ENCODE results near the gene MOGAT3. TPM values are rescaled to one million over a fixed set of nuclear protein-coding genes. Genes with fewer than 3 reads are reported as not detected.

The MOGAT3 gene
- total and polyA plus RNA-seq, 7 experiments from 2014 or later, result not detected

DNA sequence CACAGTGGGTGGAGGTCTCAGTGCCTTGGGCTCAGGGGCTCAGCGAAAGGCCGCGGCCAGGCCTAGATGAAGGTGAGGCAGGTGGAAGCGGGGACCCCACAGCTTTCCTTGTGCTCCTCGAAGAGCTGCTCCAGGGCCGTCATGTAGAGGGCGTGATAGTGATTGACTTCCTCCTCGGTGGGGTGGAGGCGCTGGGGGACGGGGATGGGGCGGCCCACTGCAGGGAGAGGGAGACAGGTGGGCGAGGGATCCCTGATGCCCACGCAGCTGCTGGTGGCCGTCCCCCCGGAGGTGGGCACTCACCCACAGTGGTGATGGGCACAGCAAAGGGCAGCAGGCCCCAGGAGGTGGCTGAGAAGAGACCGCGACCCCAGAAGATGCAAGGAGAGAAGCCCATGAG lies 5.0 kb downstream of the MOGAT3 start:
- Histone ChIP-seq H3K4me3 (ENCODE audit: low read length) (no peak overlapping the region), H3K27ac (ENCODE audit: low read depth, low read length) (no peak overlapping the region), H3K36me3 (ENCODE audit: control insufficient read depth in 2 of 3, insufficient read depth in 3 of 3, low read length in 3 of 3) (no peaks in the 10 kb centered on the region), H3K27me3 (ENCODE audit: control insufficient read depth in 2 of 2, insufficient read depth in 2 of 2, low read length in 2 of 2) (peaks cover 0 to 6% of the 10 kb centered on the region in 2 donors), H3K4me1 (ENCODE audit: control insufficient read depth in 2 of 2, insufficient read depth in 2 of 2, low read length in 2 of 2) (no peaks in the 10 kb centered on the region), H3K9me3 (ENCODE audit: control insufficient read depth in 2 of 3, low read length in 3 of 3) (no peaks in the 10 kb centered on the region)
- no peak for DNase-seq
- no peak overlapping the region for H3K4me3 Mint-ChIP-seq
- ChIA-PET POLR2A (interaction anchor here (0.9 kb wide), 1 partner anchor 48 kb away, joined by 3 read pairs; no protein-coding TSS in a partner anchor), CTCF (interaction anchor here (1.0 to 1.2 kb wide), 2 partner anchors 7 to 39 kb away, joined by 4 read pairs; no protein-coding TSS in a partner anchor)
- no peak overlapping the region for H3K27ac Mint-ChIP-seq
- intact Hi-C loops (cut with micrococcal nuclease), result no loop called here
- H3K9me3 Mint-ChIP-seq, result no peaks in the 10 kb centered on the region
- H3K36me3 Mint-ChIP-seq, result peaks cover 0 to under 1% (median 0%) of the 10 kb centered on the region in 5 donors
- ATAC-seq, result no peak
- H3K4me1 Mint-ChIP-seq, result peaks cover 0 to 8% (median 4%) of the 10 kb centered on the region in 7 donors
- H3K27me3 Mint-ChIP-seq, result peaks cover 4 to 21% (median 10%) of the 10 kb centered on the region in 5 donors

DNA sequence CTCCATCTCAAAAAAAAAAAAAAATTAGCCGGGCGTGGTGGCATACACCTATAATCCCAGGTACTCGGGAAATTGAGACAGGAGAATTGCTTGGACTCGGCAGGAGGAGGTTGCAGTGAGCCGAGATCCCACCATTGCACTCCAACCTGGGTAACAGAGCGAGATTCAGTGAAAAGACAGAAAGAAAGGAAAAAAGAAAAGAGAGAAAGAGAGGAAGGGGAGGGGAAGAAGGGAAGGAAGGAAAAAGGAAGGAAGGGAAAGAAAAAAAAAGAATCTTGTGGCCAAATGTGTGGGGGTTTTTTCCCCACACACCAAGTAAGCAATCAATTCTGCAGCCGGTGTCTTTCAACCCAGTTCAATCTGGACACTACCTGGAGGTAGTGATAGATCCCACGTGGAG lies 11.7 kb downstream of the MOGAT3 start:
- ChIA-PET POLR2A (no interaction called here), CTCF (interaction anchor here (1.2 kb wide), 1 partner anchor 45 kb away, joined by 4 read pairs; no protein-coding TSS in a partner anchor)
- no peak overlapping the region for H3K27ac Mint-ChIP-seq
- H3K9me3 Mint-ChIP-seq, result no peaks in the 10 kb centered on the region
- no peak for DNase-seq
- H3K27me3 Mint-ChIP-seq, result peaks cover 11 to 21% (median 14%) of the 10 kb centered on the region in 5 donors
- no peaks in the 10 kb centered on the region for H3K4me1 ChIP-seq (ENCODE audit: control insufficient read depth in 2 of 2, insufficient read depth in 2 of 2, low read length in 2 of 2)
- H3K27me3 ChIP-seq (ENCODE audit: control insufficient read depth in 2 of 2, insufficient read depth in 2 of 2, low read length in 2 of 2), result no peaks in the 10 kb centered on the region
- intact Hi-C loops (cut with micrococcal nuclease), result no loop called here
- H3K36me3 Mint-ChIP-seq, result no peaks in the 10 kb centered on the region
- ATAC-seq, result no peak
- no peak overlapping the region for H3K27ac ChIP-seq (ENCODE audit: low read depth, low read length)
- H3K4me3 ChIP-seq (ENCODE audit: low read length), result no peak overlapping the region
- H3K4me1 Mint-ChIP-seq, result peaks cover 0 to 5% (median 0%) of the 10 kb centered on the region in 7 donors
- no peak overlapping the region for H3K4me3 Mint-ChIP-seq
- H3K9me3 ChIP-seq (ENCODE audit: control insufficient read depth in 2 of 3, low read length in 3 of 3), result no peaks in the 10 kb centered on the region
- no peaks in the 10 kb centered on the region for H3K36me3 ChIP-seq (ENCODE audit: control insufficient read depth in 2 of 3, insufficient read depth in 3 of 3, low read length in 3 of 3)

DNA sequence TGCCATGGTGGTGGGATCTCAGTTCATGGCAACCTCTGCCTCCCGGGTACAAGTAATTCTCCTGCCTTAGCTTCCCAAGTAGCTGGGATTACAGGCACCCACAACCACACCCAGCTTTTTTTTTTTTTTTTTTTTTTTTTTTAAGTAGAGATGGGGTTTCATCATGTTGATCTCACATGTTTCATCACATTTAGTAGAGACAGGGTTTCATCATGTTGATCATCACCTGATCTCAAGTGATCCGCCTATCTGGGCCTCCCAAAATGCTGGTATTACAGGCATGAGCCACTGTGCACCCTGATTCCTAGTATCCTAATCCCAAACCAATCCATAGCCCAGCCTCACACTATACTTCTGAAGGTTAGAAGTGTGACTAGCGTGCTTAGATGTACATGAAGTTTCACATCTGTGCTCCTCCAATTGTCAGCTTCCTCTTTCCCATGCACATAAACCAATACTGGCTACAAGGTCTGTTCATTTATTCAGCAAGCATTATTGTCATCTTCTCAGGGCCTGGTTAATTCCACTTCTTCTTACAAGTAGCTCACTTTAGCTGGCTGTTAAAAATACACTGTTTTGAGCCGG lies 13.9 kb downstream of the MOGAT3 start:
- CTCF ChIA-PET, result interaction anchor here (0.6 to 1.0 kb wide), 3 partner anchors 33 to 44 kb away, joined by 4 to 6 read pairs (median 4); no protein-coding TSS in a partner anchor

DNA sequence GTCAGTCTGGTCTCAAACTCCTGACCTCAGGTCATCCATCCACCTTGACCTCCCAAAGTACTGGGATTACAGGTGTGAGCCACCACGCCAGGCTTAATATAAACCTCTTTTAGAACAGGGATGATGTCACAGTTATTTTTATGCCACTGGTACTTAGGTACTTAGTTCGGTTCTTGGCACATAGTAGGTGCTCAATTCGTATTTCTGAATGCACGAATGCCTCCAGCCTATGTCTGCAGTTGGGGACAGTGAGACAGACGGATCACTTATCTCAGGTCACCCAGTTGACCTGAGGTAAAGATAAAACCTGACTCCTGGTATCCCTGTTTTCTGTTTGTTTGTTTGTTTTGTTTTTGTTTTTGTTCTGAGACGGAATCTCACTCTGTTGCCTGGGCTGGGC lies 14.6 kb downstream of the MOGAT3 start:
- Histone ChIP-seq H3K27me3 (ENCODE audit: control insufficient read depth in 2 of 2, insufficient read depth in 2 of 2, low read length in 2 of 2) (no peaks in the 10 kb centered on the region), H3K27ac (ENCODE audit: low read depth, low read length) (no peak overlapping the region), H3K36me3 (ENCODE audit: control insufficient read depth in 2 of 3, insufficient read depth in 3 of 3, low read length in 3 of 3) (no peaks in the 10 kb centered on the region), H3K4me1 (ENCODE audit: control insufficient read depth in 2 of 2, insufficient read depth in 2 of 2, low read length in 2 of 2) (no peaks in the 10 kb centered on the region), H3K9me3 (ENCODE audit: control insufficient read depth in 2 of 3, low read length in 3 of 3) (no peaks in the 10 kb centered on the region), H3K4me3 (ENCODE audit: low read length) (no peak overlapping the region)
- POLR2A ChIA-PET, result no interaction called here
- intact Hi-C loops (cut with micrococcal nuclease), result no loop called here
- Mint-ChIP-seq H3K27ac (no peak overlapping the region), H3K4me1 (peaks cover 0 to 7% (median 4%) of the 10 kb centered on the region in 7 donors), H3K36me3 (peaks cover 0 to 5% (median 0%) of the 10 kb centered on the region in 5 donors), H3K4me3 (no peak overlapping the region), H3K27me3 (peaks cover 22 to 39% (median 25%) of the 10 kb centered on the region in 5 donors), H3K9me3 (peaks cover 0 to 2% (median 0%) of the 10 kb centered on the region in 11 donors)
- no peak for ATAC-seq
- CTCF ChIA-PET, result interaction anchor here (0.7 kb wide), 1 partner anchor 42 kb away, joined by 4 read pairs; no protein-coding TSS in a partner anchor
- no peak for DNase-seq

More for the DNA sequence above, 13.9 kb downstream of the MOGAT3 start:
- Histone ChIP-seq H3K36me3 (ENCODE audit: control insufficient read depth in 2 of 3, insufficient read depth in 3 of 3, low read length in 3 of 3) (no peaks in the 10 kb centered on the region), H3K4me3 (ENCODE audit: low read length) (no peak overlapping the region), H3K9me3 (ENCODE audit: control insufficient read depth in 2 of 3, low read length in 3 of 3) (no peaks in the 10 kb centered on the region), H3K27ac (ENCODE audit: low read depth, low read length) (no peak overlapping the region), H3K27me3 (ENCODE audit: control insufficient read depth in 2 of 2, insufficient read depth in 2 of 2, low read length in 2 of 2) (no peaks in the 10 kb centered on the region), H3K4me1 (ENCODE audit: control insufficient read depth in 2 of 2, insufficient read depth in 2 of 2, low read length in 2 of 2) (no peaks in the 10 kb centered on the region)
- Mint-ChIP-seq H3K36me3 (peaks cover 0 to 5% (median 0%) of the 10 kb centered on the region in 5 donors), H3K4me1 (peaks cover 0 to 7% (median 4%) of the 10 kb centered on the region in 7 donors), H3K27ac (no peak overlapping the region), H3K27me3 (peaks cover 20 to 32% (median 23%) of the 10 kb centered on the region in 5 donors), H3K4me3 (no peak overlapping the region), H3K9me3 (peaks cover 0 to 2% (median 0%) of the 10 kb centered on the region in 11 donors)
- intact Hi-C loops (cut with micrococcal nuclease), result no loop called here
- ATAC-seq (no peak), DNase-seq (no peak)
- POLR2A ChIA-PET, result interaction anchor here (0.7 kb wide), 1 partner anchor 265 kb away, joined by 3 read pairs; no protein-coding TSS in a partner anchor

DNA sequence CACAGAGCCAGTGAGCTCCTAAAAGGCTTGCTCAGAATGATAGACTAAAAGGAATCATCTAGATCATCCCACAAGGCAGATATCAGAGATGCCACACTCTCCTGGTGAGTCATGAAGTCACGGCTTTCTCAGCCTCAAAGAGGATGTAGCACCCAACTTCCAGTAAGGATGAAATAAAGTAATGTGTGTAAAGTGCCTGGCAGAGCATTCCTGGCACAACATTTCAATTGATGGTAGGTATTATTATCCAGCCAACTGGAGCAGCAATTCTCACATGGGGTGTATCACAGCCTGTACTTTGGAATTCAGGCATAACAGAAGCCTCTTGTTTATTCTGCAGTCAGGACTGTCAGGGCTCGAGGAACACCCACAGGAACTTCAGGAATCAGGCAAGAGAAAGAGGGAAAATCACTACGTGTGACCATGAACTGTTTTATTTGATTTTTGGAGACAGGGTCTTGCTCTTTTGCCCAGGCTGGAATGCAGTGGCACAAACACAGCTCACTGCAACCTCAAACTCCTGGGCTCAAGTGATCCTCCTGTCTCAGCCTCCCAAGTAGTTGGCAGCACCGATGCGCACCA lies 15.5 kb downstream of the MOGAT3 start:
- peaks cover 0 to 8% (median 3%) of the 10 kb centered on the region in 5 donors for H3K36me3 Mint-ChIP-seq
- H3K4me3 Mint-ChIP-seq, result no peak overlapping the region
- ChIA-PET CTCF (no interaction called here), POLR2A (no interaction called here)
- H3K9me3 ChIP-seq (ENCODE audit: control insufficient read depth in 2 of 3, low read length in 3 of 3), result no peaks in the 10 kb centered on the region
- H3K27ac ChIP-seq (ENCODE audit: low read depth, low read length), result no peak overlapping the region
- DNase-seq, result no peak
- peaks cover 0 to 11% (median 5%) of the 10 kb centered on the region in 7 donors for H3K4me1 Mint-ChIP-seq
- no peaks in the 10 kb centered on the region for H3K36me3 ChIP-seq (ENCODE audit: control insufficient read depth in 2 of 3, insufficient read depth in 3 of 3, low read length in 3 of 3)
- peaks cover 30 to 47% (median 32%) of the 10 kb centered on the region in 5 donors for H3K27me3 Mint-ChIP-seq
- ATAC-seq, result no peak
- H3K4me1 ChIP-seq (ENCODE audit: control insufficient read depth in 2 of 2, insufficient read depth in 2 of 2, low read length in 2 of 2), result no peaks in the 10 kb centered on the region
- H3K27me3 ChIP-seq (ENCODE audit: control insufficient read depth in 2 of 2, insufficient read depth in 2 of 2, low read length in 2 of 2), result peaks cover 0 to 5% of the 10 kb centered on the region in 2 donors
- intact Hi-C loops (cut with micrococcal nuclease), result no loop called here
- no peak overlapping the region for H3K4me3 ChIP-seq (ENCODE audit: low read length)
- H3K9me3 Mint-ChIP-seq, result peaks cover 0 to 3% (median 0%) of the 10 kb centered on the region in 11 donors
- H3K27ac Mint-ChIP-seq, result no peak overlapping the region

DNA sequence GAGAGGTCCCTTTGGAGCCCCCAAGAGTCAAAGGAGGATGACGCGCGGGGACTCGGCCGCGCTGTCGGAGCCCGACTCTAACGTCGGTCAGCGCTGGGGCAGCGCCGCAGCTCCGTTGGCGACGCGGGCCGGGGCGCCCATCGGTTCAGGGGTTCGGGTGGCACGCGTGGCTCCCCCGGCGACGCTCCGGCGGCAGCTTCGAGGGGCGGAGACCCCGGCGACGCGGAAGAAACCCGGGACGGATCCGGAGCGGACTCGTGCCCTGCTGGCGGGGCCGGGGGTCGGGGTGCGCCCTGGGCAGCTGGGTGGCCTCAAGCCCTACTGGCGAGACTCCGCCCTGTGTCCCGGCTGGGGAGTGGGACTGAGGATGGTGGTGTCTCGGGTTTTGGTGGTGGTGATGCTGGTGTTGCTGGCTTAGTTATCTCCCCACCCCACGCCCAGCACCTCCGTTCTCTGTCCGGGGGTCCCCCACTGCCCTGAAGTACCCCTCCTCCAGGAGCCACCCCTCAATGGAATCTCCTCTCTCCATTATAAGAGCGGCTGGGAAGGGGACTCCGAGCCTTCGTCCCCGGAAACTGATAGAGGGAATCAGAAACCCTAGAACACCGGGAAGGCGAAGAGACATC lies 20.6 kb downstream of the MOGAT3 start, which contains the start of gene NAT16:
Gene NAT16 (minus strand): TSS at position 164 of the 626 bp plus-strand sequence. CDS start 5,486 bp downstream, outside the sequence.
- Mint-ChIP-seq H3K9me3 (peaks cover 0 to 6% (median 0%) of the 10 kb centered on the region in 11 donors), H3K27ac (peak within 1 kb of the TSS in 1 of 9 donors; percentile 37), H3K27me3 (peaks cover 56 to 81% (median 67%) of the 10 kb centered on the region in 5 donors), H3K4me3 (peak within 1 kb of the TSS in 9 of 10 donors; percentile 34 to 82 (median 54)), H3K4me1 (peaks cover 4 to 21% (median 10%) of the 10 kb centered on the region in 7 donors), H3K36me3 (peaks cover 0 to 8% (median 3%) of the 10 kb centered on the region in 5 donors)
- ATAC-seq (no peak), DNase-seq (no peak)
- Histone ChIP-seq H3K36me3 (ENCODE audit: control insufficient read depth in 2 of 3, insufficient read depth in 3 of 3, low read length in 3 of 3) (no peaks in the 10 kb centered on the region), H3K27ac (ENCODE audit: low read depth, low read length) (no peak within 1 kb of the TSS), H3K9me3 (ENCODE audit: control insufficient read depth in 2 of 3, low read length in 3 of 3) (no peaks in the 10 kb centered on the region), H3K4me3 (ENCODE audit: low read length) (no peak within 1 kb of the TSS), H3K27me3 (ENCODE audit: control insufficient read depth in 2 of 2, insufficient read depth in 2 of 2, low read length in 2 of 2) (peaks cover 3 to 30% of the 10 kb centered on the region in 2 donors), H3K4me1 (ENCODE audit: control insufficient read depth in 2 of 2, insufficient read depth in 2 of 2, low read length in 2 of 2) (peaks cover 0 to 5% of the 10 kb centered on the region in 2 donors)
- intact Hi-C loops (cut with micrococcal nuclease), result no loop called here
- POLR2A ChIA-PET, result no interaction called here
- CTCF ChIA-PET, result no interaction called here

Data from naive thymus-derived CD4-positive, alpha-beta T cell (primary cell).